A673 (cell line): Measurements from ENCODE around the gene CCDC12. TPM values are rescaled to one million over a fixed set of nuclear protein-coding genes. Genes with fewer than 3 reads are reported as not detected.

Experiments
- BruUV-seq: library from RNA; stranded (reverse); fragments of 400-500 nt; replicated peaks from 2 replicates; lab custom pipeline; 2021; lab: Mats Ljungman, UMichigan
- CTCF ChIA-PET: fragments of 300-600 bp; sonication (Branson Sonifier 250); formaldehyde crosslinking; loops from one replicate; lab custom pipeline; 2022; ENCODE audit warnings: antibody characterized with exemption; lab: Charles Lee
- POLR2A ChIA-PET: fragments of 300-600 bp; sonication (Branson Sonifier 250); formaldehyde crosslinking; loops from one replicate; lab custom pipeline; 2022; ENCODE audit warnings: antibody characterized with exemption; ENCODE audit not compliant: low non-redundant PET; lab: Charles Lee
- DNase-seq: peaks from one replicate; pipeline ENCODE4 v3.0.0-alpha.2; 2015; ENCODE audit warnings: low spot score
- H3K27ac ChIP-seq: fragments of 200-600 bp; sonication (generic); 2 replicates; pipeline ENCODE4 v1.5.1; 2016; ENCODE audit warnings: mixed run types, low read depth, mild to moderate bottlenecking, mixed read lengths, antibody characterized with exemption, low read length; ENCODE audit not compliant: poor library complexity, severe bottlenecking
- H3K27me3 ChIP-seq: fragments of 200-600 bp; sonication (generic); replicated peaks from 2 replicates; pipeline ENCODE4 v1.6.1; 2017; ENCODE audit warnings: mixed run types, low read depth, mild to moderate bottlenecking, mixed read lengths, antibody characterized with exemption, low read length; ENCODE audit not compliant: insufficient read depth, poor library complexity
- H3K36me3 ChIP-seq: fragments of 200-600 bp; sonication (generic); 2 replicates; pipeline ENCODE4 v1.6.1; 2016; ENCODE audit warnings: mixed run types, mild to moderate bottlenecking, mixed read lengths, antibody characterized with exemption, low read length; ENCODE audit not compliant: insufficient read depth, poor library complexity, severe bottlenecking
- H3K4me1 ChIP-seq: fragments of 200-600 bp; sonication (generic); 2 replicates; pipeline ENCODE4 v1.6.1; 2017; ENCODE audit warnings: mixed run types, mild to moderate bottlenecking, mixed read lengths, antibody characterized with exemption, low read length; ENCODE audit not compliant: insufficient read depth, poor library complexity, severe bottlenecking
- H3K4me3 ChIP-seq: fragments of 200-600 bp; sonication (generic); 2 replicates; pipeline ENCODE4 v1.5.1; 2016; ENCODE audit warnings: low read depth, mixed run types, mild to moderate bottlenecking, mixed read lengths, low read length; ENCODE audit not compliant: poor library complexity, severe bottlenecking
- H3K9me3 ChIP-seq: fragments of 200-600 bp; sonication (generic); 2 replicates; pipeline ENCODE4 v1.6.1; 2016; ENCODE audit warnings: mixed run types, low read depth, mild to moderate bottlenecking, mixed read lengths, antibody characterized with exemption, low read length; ENCODE audit not compliant: poor library complexity, severe bottlenecking
- CTCF ChIP-seq: fragments of 300-800, 200-600 bp; sonication (generic); conservative IDR thresholded peaks from 2 replicates; pipeline ENCODE4 v1.5.1; 2017; ENCODE audit warnings: low read depth, mild to moderate bottlenecking, antibody characterized with exemption, low read length, moderate library complexity, mixed read lengths
- EZH2 ChIP-seq: fragments of 200-600 bp; sonication (generic); IDR thresholded peaks from 2 replicates; pipeline ENCODE4 v1.6.1; 2017; ENCODE audit warnings: borderline replicate concordance, low read depth, mild to moderate bottlenecking, mixed read lengths, antibody characterized with exemption, low read length; ENCODE audit not compliant: poor library complexity, severe bottlenecking
- intact Hi-C: fragments of 100-400 bp; cut with micrococcal nuclease; formaldehyde crosslinking; loops from one replicate; pipeline ENCODE4 v1.10.0; 2022; ENCODE audit not compliant: unreplicated experiment
- total RNA-seq: library from RNA; stranded (reverse); gene quantifications from 2 replicates; pipeline ENCODE4 v1.2.3, GENCODE V29; 2021

Gene CCDC12
- total RNA-seq, 1 experiment from 2014 or later = 28.2 TPM

- no peak for DNase-seq
- no peak overlapping the region for H3K4me3 ChIP-seq
- H3K4me1 ChIP-seq = peaks cover 6% of the 10 kb centered on the region
- no TSS peak for BruUV-seq
- no peak overlapping the region for H3K27ac ChIP-seq
- ChIA-PET POLR2A (no interaction called here), CTCF (no interaction called here)
- intact Hi-C loops = loop anchor here (2.0 kb wide), 1 partner anchor 27 kb away; no protein-coding TSS in a partner anchor
- TF ChIP-seq EZH2 (no peak), CTCF (no peak)
- H3K27me3 ChIP-seq = no peaks in the 10 kb centered on the region
- H3K36me3 ChIP-seq = no peaks in the 10 kb centered on the region
- no peaks in the 10 kb centered on the region for H3K9me3 ChIP-seq
These were observed 82.8 kb downstream of the CCDC12 start for GRCh38 chr3:46893763-46894162.

- DNase-seq = no peak
- Histone ChIP-seq H3K27ac (no peak overlapping the region), H3K9me3 (no peaks in the 10 kb centered on the region), H3K36me3 (no peaks in the 10 kb centered on the region), H3K4me1 (peaks cover 6% of the 10 kb centered on the region), H3K27me3 (no peaks in the 10 kb centered on the region), H3K4me3 (no peak overlapping the region)
- no peak for TF ChIP-seq EZH2
- no peak for TF ChIP-seq CTCF
- ChIA-PET CTCF (no interaction called here), POLR2A (no interaction called here)
- intact Hi-C loops = no loop called here
- BruUV-seq = no TSS peak
These were observed 83.3 kb downstream of the CCDC12 start for GRCh38 chr3:46893146-46893748.

DNA sequence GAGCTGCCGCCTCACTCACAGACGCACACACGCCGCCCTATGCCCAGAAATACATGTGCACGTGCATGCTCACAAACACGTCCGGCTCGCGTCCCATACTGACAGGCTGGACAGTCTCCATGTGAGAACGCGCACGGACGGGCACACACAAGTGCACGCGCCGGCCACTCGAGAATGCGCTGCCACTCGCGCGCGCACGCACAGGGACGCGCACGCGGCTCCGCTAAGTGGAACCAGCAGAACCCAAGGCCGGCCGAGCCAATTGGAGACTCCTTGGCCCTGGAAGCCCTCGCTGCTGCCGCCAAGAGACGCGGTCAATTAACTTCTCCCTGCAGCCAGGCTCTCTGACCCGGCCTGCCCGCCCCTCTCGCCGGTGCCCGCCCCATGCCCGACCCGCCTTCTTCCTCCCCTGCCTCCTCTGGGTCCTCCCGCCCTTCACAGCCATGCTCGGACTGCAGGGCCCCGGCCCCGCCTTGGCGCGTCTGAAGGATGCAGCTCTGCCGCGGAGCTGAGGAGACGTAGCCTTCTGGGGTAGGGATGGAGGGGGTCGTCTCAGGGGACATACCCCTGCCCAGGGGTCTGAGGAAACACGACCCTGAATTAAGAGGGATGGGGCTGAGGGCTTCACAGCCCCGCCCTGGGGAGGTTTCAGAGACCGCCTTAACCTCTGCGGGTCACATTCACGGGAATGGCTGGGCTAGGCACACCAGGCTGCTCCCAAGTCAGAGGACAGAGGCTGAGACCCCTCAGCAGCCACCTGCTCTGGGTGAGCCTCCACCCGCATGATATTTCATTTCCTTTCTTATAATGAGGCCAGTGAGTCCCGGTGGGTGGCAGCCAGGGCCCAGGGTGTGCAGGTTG lies 84.0 kb downstream of the CCDC12 start:
- POLR2A ChIA-PET = no interaction called here
- BruUV-seq = no TSS peak

More for the DNA sequence above, 84.0 kb downstream of the CCDC12 start:
- Histone ChIP-seq H3K27ac (no peak overlapping the region), H3K9me3 (no peaks in the 10 kb centered on the region), H3K4me3 (no peak overlapping the region), H3K27me3 (no peaks in the 10 kb centered on the region), H3K36me3 (no peaks in the 10 kb centered on the region), H3K4me1 (peaks cover 6% of the 10 kb centered on the region)
- CTCF ChIA-PET = no interaction called here
- intact Hi-C loops = no loop called here
- no peak for DNase-seq
- TF ChIP-seq EZH2 (no peak), CTCF (no peak)
